Kidney capillary endothelial cell (primary cell): ENCODE measurements around the gene AP3S1.
"Not testable (repeated sequence)": the region's sequence is repeated elsewhere in the genome, so short reads cannot be mapped to it uniquely, and the experiment has no call there.

Source experiments
- DNase-seq: peaks from one replicate; pipeline ENCODE4 v3.0.0-alpha.2; 2018; ENCODE audit warnings: low spot score

The AP3S1 gene

DNA sequence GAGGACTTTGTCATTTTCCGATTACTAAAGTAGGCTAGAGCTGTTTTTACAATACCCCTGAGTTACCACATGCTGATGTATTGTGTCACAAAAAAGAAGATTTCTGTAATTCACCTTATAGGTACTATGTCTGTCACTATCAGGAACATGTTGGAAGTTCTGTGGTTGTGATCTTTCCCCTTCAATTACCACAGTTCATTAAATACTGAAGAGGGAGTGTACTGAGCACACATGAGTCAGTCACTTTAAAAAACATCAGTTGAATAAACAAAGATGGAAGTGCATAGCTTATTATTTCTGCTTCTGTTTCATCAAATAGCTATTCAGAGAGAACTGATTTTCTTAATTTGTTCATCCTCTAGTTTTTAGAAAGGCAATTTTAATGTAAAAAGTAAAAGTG, 31.7 kb downstream of the AP3S1 start:
- no peak for DNase-seq

DNA sequence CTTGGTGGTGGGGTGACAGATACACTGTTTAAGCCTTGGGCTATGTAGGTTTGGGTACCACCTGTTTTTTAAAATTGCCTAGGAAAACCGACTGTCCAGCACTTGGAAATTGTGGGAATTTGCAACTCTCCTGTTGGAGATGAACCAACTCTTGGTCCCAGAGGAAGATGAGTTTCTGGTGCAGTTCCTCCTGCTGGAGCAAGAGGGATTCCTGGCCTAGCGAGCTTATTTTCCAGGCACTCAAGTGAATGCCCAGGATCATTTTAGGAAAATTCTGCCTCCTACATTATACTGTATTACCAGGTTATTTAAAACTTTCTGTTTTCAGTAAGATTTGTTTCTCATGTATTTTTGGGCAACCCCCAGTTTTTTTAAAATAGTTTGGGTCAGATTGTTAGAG, 33.7 kb downstream of the AP3S1 start:
- no peak for DNase-seq

DNA sequence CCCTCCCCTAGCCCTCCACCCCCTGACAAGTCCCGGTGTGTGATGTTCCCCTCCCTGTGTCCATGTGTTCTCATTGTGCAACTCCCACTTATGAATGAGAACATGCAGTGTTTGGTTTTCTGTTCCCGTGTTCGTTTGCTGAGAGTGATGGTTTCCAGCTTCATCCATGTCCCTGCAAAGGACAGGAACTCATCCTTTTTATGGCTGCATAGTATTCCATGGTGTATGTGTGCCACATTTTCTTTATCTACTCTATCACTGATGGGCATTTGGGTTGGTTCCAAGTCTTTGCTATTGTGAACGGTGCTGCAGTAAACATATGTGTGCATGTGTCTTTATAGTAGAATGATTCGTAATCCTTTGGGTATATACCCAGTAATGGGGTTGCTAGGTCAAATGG, 35.6 kb downstream of the AP3S1 start:
- DNase-seq, result not testable (repeated sequence)

DNA sequence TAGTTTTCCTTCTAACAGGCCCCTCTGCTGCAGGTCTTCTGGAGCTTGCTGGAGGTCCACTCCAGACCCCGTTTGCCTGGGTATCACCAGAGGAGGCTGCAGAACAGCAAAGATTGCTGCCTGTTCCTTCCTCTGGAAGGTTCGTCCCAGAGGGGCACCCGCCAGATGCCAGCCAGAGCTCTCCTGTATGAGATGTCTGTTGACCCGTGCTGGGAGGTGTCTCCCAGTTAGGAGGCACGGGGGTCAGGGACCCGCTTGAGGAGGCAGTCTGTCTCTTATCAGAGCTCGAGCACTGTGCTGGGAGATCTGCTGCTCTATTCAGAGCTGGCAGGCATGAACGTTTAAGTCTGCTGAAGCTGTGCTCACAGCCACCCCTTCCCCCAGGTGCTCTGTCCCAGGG, 40.7 kb downstream of the AP3S1 start:
- not testable (repeated sequence) for DNase-seq

DNA sequence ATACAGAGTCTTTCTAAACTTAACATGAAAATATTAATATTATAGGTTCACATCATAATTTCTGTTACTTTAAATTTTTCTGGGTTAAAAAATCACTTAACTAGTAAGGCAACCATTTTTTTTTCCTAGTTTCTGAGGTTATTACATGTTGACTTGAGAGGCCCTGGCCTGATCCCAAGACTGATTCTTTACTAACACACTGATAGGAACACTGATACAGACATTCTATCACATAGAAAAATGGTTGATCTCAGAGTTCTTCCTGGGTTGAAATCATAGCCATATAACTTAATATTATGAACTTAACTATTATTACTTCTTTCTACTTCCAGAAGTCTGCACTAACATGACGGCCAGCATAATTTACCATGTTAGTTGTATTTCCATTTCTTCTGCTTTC, 43.0 kb downstream of the AP3S1 start:
- no peak for DNase-seq

DNA sequence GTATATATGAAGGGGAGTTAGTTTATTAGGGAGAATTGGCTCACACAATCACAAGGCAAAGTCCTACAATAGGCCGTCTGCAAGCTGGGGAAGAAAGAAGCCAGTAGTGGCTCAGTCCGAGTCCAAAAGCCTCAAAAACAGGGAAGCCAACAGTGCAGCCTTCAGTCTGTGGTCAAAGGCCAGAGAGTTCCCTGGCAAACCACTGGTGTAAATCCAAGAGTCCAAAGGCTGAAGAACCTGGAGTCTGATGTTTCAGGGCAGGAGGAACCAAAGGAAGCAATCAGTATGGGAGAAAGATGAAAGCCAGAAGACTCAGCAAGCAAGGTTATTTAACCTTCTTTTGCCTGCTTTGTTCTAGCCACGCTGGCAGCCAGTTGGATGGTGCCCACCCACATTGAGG, 43.5 kb downstream of the AP3S1 start:
- not testable (repeated sequence) for DNase-seq

DNA sequence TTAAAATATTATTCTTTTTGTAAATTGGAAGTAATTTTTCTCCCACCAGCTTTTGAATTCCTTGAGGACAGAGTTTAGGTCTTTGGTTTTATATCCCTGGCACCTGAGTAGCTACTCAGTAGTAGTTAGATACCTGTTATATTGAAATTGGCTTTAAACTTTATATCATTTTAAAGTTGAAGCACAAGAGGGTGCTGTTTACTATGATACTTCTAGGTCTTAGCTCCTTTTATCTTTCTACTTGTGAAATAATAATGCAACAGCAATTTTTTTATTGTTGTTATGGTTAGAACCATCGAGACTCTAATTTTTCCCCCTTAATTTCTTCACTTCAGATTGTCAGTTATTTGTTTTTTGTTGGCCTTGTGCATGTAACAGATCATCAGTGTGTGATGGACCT, 46.3 kb downstream of the AP3S1 start:
- DNase-seq, result peak; percentile 4

DNA sequence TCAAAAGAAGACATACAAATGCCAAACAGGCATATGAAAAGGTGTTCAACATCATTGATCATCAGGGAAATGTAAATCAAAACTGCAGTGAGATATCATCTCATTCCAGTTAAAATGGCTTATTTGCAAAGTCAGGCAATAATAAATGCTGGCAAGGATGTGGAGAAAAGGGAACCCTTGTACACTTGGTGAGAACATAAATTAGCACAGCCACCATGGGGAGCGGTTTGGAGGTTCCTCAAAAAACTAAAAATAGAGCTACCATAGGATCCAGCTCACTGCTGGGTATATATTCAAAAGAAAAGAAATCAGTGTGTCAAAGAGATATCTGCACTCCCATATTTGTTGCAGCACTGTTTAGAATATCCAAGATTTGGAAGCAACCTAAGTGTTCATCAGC, 50.3 kb downstream of the AP3S1 start:
- DNase-seq, result no peak

DNA sequence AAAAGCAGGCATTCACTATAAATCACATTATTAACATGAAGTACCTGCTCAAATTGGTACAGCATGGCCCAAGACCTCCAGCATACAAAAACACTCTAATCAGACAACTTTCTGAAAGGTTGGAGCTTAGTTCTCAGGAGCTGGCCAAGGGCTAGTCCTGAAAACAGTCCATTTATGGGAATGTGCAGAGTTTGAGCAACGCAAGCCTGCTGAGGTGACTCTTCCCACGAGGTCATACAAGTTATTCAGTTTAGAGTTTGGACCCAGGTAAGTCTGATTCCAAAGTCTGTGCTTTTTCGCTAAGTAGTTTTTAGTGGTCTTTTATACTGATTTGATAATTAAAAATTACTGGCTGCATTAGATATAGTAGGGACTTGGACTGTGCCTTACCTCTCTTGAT, 52.6 kb downstream of the AP3S1 start:
- DNase-seq, result no peak

DNA sequence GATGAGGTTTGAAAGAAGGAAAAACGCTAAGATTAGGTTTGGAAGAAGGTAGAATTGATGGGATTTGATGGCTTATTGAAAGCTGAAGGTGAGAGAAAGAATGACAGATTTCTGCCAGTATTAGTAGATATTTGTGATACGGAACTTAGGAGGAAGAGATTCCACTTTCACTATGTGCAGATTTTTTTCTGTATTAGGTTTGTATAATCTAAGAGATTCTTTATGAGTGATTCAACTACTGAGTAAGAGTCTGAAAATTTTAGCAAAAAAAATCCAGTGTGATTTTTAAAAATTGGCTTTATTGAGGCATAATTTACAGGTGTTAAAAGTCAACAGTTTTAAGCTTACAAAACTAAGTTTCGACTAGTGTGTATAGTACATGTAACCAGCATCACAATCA, 54.1 kb downstream of the AP3S1 start:
- no peak for DNase-seq

DNA sequence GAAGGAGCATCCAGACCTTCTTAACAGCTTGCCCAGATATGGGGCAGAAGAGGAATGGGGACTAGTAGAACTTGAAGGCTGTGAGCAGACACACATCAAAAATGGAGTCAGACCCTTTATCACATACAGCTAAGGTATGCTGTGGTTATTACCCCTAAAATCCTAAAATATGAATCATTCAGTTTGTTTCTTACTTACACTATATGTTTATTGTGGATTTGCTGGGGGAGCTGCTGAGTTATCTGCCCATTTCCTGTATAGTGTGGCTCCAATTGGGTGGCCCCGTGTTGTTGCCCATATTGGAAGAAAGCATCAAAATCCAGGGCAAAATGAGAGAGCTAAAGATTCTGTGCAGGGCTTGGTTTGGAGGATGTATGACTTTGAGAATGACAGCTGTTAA, 56.9 kb downstream of the AP3S1 start:
- DNase-seq, result no peak

DNA sequence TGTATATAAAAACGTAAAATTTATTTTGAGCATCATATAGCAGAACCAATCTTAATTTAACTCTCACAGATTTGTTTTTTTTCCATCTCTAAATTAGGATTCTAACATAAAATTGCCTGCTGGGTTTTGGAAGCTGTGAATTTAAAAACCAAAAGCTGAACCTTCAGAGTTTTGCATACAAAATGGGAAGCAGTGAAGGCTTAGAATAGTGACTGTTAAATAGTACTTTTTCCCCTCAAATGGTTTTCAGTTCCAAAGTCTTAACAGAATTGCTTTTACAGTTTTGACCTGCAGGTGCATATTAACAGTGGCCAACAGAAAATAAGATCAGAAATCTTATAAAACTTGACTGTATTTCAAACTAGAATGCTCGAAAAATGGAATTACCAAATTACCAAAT, 65.4 kb downstream of the AP3S1 start:
- DNase-seq, result no peak

DNA sequence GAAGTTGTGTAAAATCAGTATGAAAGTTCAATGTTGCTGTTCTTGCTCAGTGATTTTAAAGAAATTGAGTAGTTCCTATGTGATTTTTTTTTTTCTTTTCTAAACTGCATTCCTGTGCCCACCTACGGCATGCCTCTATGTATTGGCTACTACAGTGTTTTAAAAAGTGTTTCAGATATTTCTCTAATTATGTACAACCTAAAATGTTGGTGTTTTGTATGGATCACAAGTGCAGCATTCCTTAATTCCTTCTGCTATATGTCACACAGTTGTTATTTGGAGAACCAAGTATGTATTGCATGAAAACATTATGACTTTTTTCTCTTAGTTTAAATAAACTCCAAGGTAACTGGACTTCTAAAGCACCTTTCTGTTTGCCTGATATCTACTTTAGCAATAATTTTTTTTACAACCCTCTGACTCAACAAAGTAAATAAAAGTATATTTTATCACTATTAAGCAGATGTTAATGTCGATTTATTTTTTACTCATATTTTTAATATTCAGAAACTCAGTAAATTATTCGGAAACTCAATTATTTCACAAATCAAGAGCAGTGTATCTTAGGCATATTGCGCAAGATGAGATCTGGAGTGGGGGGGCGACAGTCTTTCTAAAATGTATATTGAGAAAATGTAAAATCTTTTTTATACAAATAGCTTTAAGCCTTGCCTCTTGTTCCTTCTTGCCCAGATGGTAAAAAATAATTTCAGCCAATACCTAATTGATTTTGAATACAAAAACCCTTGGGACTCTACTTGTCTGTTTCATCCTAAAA, 72.1 kb downstream of the AP3S1 start:
- not testable (repeated sequence) for DNase-seq

DNA sequence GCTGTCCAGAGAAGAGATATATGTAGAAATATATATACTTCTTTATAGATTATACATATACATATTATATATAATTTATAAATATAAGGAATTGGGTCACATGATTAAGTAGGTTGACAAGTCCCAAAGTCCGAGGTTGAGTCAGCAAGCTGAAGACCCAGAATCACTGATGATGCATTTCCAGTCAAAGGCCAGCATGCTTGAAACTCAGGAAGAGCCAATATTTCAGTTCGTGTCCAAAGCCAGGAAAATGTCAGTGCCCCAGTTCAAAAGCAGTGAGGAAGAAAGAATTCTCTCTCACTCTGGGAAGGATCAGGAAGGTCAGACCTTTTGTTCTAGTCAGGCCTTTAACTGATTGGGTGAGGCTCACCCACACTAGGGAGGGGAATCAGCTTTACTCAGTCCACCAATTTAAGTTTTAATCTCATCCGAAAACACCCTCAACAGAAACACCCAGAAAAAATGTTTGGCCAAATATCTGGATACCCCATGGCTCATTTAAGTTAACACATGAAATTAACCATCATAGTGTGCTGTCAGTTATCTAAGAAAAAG, 78.5 kb downstream of the AP3S1 start:
- peak; percentile 27 for DNase-seq

DNA sequence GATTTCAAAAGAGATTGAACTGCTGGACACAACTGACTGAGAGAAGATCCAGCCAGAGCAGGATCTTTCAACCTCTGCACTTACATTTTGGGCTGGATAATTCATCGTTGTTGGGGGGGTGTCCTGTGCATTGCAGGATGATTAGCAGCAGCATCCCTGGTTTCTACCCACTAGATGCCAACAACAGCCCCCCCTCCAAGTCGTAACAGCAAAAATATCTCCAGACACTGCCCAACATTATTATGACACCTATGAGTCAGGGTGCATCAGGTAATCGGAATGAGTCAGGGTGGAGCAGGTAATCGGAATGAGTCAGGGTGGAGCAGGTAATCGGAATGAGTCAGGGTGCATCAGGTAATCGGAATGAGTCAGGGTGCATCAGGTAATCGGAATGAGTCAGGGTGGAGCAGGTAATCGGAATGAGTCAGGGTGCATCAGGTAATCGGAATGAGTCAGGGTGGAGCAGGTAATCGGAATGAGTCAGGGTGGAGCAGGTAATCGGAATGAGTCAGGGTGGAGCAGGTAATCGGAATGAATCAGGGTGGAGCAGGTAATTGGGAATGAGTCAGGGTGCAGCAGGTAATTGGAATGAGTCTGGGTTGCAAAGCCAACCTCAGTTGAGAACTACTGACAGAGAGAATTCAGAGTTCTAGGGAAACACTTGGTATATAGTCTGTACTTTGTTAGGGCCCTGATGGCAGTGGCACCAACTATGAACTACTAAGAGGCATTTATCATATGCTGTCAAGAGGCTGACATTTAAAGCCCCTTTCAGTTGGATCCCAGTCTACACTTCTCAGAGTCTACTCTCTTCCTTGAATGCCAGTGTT, 87.1 kb downstream of the AP3S1 start:
- not testable (repeated sequence) for DNase-seq

DNA sequence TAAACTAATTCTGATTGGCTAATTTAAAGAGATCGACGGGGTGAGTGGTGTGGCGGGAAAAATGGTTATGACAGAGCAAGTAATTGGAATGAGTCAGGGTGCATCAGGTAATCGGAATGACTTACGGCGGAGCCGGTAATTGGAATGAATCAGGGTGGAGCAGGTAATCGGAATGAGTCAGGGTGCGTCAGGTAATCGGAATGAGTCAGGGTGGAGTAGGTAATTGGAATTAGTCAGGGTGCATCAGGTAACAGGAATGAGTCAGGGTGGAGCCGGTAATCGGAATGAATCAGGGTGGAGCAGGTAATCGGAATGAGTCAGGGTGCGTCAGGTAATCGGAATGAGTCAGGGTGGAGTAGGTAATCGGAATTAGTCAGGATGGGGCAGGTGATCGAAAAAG, 88.4 kb downstream of the AP3S1 start:
- DNase-seq, result not testable (repeated sequence)

DNA sequence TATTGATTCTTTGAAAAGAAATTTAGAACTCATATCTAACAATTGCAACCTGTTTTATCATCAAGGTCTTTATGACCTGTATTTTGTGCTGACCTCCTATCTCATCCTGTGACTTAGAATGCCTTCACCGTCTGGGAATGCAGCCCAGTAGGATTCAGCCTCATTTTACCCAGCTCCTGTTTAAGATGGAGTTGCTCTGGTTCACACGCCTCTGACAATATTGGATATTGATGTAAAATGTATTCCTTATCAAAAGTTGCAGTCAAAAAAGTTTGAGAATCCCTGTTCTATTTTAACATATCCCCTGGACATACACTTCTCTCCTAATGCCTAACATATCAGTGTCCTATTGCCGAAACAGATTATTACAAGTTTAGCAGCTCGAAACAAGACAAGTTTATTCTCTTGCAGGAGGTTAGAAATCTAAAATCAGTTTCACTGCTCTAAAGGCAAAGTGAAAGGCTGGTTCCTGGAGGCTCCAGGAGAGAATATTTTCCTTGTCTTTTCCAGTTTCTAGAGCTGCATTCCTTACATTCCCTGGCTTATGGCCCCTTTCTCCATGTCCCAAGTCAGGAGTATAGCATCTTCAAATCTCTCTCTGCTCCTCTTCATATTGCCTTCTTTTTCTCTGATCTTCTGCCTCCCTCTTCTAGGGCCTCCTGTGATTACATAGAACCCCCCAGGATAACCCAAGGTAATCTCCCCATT, 89.0 kb downstream of the AP3S1 start:
- no peak for DNase-seq

DNA sequence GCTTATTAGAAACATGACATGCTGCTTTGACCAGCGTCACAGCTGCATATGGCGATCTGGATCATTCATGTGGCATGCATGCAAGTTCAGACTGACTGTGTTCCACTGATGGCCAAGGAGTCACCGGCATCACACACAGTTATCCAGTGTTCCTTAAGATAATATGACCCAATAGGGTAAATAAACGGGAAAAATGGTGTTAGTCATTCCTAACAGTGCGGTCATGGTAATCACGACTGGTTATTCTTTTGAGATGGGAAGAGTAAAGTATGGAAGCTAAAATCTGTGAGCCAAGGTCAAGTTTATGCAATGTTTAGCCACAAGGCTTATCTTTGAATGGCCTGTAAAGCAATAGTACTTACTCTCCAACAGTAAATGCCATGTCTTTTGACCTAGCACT, 91.3 kb downstream of the AP3S1 start:
- no peak for DNase-seq

DNA sequence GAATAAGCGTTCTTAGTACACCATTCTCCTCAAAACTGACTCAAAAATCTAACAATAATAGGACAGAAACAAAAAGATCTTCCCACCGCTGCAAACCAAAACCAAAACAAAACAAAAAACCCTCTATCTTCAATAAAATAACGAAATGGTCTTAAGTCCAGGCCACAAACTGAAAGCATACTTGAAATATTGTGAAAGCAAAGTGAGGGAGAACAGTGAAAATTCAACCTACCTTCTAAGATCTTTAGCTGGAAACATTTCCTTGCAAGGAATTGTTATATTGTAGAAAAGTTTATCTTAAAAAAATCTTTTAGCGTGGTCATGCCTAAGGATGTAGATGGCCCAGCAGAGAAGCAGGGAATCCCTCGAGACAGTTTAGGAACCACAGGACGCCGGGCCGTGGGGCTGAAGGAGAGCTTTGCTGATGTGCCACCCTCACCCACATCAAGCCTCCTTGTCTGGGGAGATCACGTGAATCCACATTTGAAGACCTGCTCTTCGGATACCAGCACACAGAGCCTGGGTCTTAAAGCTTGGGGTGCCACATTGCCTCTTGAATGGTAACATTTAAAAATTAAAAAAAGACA, 92.7 kb downstream of the AP3S1 start:
- DNase-seq, result no peak

DNA sequence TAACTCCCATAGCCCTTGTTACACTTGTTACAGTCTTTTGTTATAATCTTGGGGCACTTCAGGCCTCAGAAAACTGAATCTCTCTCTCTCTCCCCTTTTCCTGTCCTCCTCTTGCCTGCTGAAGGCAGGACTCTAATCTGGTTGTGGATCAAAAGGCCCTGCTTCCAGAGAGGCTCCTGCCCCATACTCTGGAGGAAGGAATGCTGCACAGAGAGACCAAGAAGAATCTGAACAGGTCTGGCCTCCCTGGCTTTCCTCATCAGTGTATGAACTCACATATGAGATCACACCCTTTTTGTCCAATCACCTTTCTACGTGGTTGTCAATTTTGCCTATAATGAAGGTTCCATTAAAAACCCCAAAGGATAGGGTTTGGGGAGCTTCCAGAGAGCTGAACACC, 94.3 kb downstream of the AP3S1 start:
- no peak for DNase-seq

DNA sequence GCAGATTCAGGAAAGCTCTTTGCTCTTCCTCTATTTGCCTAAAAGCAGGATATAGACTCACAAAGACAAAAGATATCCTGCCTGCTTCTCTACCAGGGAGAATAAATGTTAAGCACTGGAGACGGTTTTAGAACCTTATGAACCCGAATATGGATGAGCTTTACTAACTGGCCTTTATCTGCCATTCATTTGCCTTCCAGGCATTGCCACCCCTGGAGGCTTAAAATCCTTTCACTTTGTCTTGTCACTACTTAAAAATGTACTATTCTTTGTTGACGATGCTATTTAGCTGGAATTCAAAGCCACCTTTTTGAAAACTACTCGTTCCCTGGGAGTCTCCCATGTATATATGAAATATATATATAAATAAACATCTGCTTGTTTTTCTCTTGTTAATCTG, 97.3 kb downstream of the AP3S1 start:
- DNase-seq, result no peak
